GF-D8 (cell line): Measurements from ENCODE around the gene CARNS1.
"Not testable (repeated sequence)": the region's sequence is repeated elsewhere in the genome, so short reads cannot be mapped to it uniquely, and the experiment has no call there.

Source experiments
- DNase-seq: peaks from one replicate; lab custom pipeline; 2025; lab: John Stamatoyannopoulos, UW

CARNS1 gene

DNA sequence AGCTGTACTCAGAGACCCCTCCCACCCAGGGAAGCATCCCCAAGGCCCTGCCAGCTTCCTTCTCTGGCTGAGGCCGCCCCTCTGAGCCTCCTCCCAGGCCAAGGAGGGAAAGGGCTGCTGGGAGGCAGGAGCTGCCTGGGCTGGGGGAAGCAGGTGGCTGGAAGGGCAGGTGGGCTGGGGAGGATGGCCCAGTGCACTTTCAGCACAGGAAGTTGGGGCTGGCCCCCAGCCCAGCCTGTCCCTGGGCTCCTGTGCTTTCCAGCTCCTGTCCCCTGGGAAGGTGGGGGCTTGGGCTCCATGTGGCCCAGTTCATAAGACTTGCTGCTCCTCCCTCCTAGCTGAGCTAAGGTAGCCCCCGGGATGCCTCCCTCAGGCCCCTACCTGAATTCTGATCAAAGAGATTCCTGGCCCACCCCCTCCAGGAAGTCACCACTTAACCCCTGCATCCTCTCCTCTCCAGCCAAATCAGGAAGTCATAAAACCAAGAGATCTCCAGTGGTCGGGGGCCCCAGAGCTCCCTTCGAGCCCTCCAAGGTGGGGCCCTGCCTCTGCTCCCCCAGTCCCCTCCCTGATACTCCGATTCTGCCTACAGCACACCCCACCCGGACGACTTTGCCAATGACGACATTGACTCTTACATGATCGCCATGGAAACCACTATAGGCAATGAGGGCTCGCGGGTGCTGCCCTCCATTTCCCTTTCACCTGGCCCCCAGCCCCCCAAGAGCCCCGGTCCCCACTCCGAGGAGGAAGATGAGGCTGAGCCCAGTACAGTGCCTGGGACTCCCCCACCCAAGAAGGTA, 18.7 kb upstream of the CARNS1 start:
- no peak for DNase-seq

GRCh38 chr11:67397536-67397935, 17.9 kb upstream of the CARNS1 start:
- no peak for DNase-seq

DNA sequence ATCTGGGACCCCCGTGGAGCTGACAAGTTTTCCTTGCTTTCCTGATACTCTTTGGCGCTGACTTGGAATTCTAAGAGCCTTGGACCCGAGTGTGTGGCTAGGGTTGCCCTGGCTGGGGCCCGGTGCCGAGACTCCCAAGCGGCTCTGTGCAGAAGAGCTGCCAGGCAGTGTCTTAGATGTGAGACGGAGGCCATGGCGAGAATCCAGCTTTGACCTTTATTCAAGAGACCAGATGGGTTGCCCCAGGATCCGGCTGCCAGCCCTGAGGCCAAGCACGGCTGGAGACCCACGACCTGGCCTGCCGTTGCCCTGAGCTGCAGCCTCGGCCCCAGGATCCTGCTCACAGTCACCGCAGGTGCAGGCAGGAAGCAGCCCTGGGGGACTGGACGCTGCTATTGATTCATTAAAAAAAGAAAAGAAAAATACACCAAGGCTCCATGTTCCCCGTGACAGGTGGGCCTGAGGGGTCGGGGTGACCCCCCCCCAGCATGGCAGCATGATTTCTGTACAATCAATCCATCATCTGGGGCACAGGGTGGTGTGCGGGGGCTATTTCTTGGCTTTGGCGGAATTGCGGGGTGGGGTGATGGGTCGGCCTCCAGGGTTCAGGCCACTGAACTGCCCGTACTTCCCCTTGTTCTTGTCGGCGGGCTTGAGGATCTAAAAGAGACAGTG, 17.4 kb upstream of the CARNS1 start:
- DNase-seq = no peak

DNA sequence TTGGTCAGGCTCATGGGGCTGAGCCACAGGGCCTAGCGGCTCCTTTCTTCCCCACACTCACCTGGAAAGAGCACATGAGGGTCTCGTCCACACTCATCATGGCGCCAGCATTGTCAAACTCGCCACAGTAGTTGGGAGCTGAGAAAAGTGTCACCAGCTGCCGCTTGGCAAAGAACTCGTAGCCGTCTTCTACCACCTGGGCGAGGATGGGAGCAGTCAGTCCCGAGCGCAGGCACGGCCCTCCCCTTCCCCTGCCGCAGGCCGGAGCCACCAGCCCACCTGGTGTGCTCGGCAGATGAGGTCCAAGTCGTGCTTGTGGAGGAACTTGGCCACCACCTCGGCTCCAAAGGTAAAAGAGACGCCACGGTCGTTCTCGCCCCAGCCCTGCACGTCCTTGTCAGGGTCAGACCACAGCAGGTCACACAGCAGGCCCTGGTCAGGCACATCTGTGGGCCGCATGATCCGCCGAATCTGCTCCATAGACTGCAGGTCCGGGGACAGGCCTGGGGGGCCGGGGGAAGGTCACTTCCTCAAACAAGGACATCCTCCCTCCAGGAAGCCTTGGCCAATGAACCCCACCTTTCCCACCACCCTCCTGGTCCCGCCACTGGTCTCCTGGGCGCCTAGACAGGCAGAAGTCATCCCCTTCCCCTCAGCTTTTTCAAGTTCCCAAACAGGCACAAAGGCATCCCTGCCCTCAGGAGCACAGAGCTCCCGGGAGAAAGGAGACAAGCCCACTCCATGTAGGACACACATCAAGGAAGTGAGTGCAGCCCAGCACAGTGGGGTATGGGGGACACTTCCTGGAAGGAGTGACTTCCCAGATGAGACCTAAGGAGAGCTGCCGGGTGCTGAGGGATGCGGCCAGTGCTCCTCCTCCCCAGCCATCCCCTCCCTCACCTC, 16.6 kb upstream of the CARNS1 start:
- DNase-seq = no peak

GRCh38 chr11:67400251-67400941, 15.1 kb upstream of the CARNS1 start:
- no peak for DNase-seq

DNA sequence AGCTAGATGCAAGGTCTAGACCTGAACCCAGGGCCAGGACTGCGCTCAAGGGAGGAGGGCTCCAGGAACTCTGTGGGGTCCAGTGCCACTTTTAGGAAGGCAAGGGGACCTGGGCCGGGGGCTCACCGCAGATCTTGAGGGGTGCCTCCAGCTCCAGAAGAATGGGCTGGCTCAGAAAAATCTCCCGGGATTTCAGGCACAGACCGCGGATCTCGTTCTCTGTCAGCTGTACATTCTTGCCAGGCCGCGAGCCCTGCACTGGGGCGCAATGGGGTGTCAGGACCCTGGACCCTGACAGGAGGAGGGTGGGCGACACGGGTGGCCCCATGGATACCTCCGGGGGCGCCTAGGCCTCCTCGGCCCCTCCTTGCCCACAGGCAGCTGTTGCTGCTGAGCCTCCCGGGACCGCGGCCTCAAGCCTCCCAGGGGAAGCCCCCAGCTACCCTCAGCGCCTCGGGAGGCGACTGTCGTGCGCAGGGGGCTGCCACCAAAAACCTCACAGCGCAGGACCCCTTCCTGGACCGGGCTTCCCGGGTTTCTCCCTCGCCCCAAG, 14.5 kb upstream of the CARNS1 start:
- DNase-seq = no peak

GRCh38 chr11:67401495-67402191, 13.8 kb upstream of the CARNS1 start, which contains the start of gene PPP1CA:
TSS of gene PPP1CA (minus strand) at chr11:67401858. CDS start at chr11:67401782, 76 bp downstream.
- peak; percentile 75 for DNase-seq

DNA sequence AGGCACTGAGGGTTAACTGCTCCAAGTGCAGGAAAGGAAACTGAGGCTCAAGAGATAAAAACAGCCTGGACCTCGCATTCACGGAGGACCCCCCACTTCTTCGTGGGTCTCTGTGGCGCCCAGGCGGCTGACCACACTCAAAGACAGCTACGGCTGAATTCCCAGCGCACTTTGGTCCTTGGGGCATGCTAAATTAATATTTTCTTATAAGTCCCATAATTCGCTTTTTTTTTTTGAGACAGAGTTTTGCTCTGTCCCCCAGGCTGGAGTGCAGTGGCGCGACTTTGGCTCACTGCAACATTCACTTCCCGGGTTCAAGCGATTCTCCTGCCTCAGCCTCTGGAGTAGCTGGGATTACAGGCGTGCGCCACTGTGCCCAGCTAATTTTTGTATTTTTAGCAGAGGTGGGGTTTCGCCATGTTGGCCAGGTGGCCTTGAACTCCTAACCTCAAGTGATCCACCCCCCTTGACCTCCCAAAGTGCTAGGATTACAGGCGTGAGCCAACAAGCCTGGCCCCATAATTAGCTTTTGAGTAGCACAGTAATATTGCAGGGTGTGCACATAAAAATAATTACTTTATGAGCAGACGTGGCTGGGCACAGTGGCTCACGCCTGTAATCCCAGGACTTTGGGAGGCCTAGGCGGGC, 13.2 kb upstream of the CARNS1 start:
- DNase-seq = not testable (repeated sequence)

DNA sequence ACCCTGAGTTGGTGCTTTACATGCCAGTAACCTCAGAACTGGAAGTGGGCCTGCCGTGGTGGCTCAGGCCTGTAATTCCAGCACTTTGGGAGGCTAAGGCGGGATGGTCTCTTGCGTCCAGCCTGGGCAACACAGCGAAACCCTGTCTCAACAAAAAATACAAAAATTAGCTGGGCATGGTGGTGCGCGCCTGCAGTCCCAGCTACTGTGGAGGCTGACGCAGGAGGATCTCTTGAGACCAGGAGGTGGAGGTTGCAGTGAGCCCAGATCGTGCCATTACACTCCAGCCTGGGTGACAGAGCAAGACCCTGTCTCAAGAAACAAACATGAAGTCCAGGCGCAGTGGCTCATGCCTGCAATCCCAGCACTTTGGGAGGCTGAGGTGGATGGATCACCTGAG, 12.4 kb upstream of the CARNS1 start:
- not testable (repeated sequence) for DNase-seq

DNA sequence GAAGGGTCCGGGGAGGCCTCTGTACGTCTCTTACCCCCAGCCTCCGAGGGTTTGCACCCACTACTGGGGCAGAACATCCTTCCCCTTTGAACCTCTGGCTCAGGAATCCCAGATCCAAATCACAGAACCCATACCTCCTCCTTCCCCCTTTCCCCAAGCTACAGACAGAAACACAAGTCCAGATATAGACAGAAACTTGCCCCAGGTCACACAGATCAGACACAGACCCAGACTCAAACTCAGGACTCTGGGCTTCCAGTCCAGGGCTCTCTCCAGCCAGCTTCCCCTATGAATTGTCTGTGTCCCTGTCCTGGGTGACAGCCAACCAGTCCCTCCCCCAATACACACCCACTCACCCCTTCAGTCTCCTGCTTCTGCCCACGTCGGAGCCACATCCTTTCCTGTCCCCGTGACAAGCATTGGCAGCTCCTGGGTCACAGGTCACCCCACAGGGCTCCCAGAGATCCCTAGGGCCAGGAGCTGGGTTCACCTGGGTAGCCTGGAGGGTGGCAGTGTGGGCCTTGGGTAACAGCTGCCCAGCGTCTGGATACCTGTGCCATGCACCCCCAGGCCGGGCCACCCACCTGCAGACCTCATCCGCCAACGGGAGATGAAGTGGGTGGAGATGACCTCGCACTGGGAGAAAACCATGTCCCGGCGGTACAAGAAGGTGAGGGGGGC, 10.8 kb upstream of the CARNS1 start:
- no peak for DNase-seq

GRCh38 chr11:67405196-67405567, 10.3 kb upstream of the CARNS1 start:
- no peak for DNase-seq

DNA sequence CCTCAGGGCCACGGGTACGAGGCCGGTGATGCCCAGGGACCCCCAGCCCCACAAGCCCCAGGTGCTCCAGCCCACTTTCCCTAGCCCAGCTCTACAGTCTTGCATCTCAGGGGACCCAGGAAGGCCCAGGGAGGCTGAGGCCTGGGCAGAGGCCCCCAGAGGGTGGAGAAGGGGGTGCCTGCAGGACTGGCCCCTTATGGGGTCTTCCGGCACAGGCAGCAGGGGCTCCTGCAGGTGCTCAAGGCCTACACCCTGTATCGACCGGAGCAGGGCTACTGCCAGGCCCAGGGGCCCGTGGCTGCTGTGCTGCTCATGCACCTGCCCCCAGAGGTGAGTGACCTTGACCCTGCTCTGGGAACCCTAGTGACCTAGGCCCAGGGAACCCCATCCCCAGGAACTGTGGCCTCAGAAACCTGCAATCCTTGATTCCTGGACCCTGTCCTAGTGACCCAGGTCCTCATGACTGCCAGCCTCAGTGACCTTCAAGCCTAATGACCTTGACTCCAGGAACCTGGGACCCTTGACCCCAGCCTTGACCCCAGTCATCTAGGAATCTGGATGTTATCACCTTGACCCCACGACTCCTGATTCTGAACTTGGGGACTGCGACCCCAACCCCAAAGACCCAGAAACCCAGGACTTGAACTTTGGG, 9.7 kb upstream of the CARNS1 start:
- DNase-seq = no peak

GRCh38 chr11:67406420-67406968, 9.0 kb upstream of the CARNS1 start:
- no peak for DNase-seq

DNA sequence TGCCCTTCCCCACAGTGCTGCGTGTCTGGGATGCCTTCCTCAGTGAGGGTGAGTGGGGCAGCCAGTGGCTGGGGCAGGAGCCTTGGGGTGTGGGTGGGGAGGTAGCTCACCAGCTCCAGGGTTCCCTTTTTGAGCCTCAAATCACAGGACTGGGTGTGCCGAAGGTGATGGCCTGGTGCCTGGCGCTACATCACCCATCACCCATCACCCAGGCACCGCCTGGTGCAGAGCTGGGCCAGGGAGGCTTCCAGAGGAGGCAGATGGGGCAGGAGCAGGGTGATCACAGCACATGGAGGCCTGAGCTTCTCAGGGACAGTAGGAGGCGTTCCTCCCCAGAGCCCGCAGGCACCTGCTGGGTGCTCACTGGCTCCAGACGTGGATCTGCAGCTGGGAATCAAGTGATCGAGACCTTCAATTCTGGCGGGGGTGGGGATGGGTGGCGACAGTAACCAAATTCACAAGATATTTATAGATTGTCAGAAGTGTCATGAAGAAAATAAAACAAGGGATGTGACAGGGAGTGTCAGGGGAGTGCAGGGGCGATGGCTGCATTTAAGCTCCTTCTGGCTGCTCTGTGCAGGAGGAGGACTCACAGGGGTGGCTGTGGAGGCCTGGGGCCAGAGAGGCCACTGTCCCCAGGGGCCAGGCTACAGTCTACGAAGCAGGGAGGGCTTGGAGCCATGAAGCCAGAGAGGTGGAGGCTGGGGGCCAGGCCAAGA, 8.3 kb upstream of the CARNS1 start:
- DNase-seq = no peak

- DNase-seq = no peak
Measured at GRCh38 chr11:67407688-67408163, 7.8 kb upstream of the CARNS1 start.

GRCh38 chr11:67408437-67409200, 6.9 kb upstream of the CARNS1 start:
- DNase-seq = no peak

DNA sequence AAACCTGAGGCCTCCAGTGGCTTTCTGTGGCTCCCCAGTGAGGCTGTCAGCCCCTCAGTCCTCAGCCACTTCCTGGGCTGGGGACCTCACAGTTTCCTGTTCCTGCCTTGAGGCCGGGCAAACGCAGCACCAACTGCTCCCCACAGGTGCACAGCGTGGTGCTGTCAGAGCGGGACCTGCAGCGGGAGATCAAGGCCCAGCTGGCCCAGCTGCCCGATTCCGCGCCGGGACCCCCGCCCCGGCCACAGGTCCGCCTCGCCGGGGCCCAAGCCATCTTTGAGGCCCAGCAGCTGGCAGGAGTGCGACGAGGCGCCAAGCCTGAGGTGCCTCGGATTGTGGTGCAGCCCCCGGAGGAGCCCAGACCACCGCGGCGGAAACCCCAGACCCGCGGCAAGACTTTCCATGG, 6.2 kb upstream of the CARNS1 start:
- peak; percentile 81 for DNase-seq
